ENCODE data around the gene TMEM134. TPM values are rescaled to one million over a fixed set of nuclear protein-coding genes. Genes with fewer than 3 reads are reported as not detected.

The TMEM134 gene
- total and polyA plus RNA-seq, 9 of the 15 experiments (the other 6 are each of a cell fraction or from before 2014, with no cell fraction given): 0.63 to 48.4 (median 10.7) TPM

- TF ChIP-seq, protein P1, sequence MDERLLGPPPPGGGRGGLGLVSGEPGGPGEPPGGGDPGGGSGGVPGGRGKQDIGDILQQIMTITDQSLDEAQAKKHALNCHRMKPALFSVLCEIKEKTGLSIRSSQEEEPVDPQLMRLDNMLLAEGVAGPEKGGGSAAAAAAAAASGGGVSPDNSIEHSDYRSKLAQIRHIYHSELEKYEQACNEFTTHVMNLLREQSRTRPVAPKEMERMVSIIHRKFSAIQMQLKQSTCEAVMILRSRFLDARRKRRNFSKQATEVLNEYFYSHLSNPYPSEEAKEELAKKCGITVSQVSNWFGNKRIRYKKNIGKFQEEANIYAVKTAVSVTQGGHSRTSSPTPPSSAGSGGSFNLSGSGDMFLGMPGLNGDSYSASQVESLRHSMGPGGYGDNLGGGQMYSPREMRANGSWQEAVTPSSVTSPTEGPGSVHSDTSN (CRISPR knock-in tag; IDR thresholded peaks at IDR 0.05; ENCODE audit: low read depth): no peak
- TF ChIP-seq, protein P1 (tag; conservative IDR thresholded peaks at IDR 0.05; ENCODE audit: low read depth): no peak
- TF ChIP-seq, protein P2, sequence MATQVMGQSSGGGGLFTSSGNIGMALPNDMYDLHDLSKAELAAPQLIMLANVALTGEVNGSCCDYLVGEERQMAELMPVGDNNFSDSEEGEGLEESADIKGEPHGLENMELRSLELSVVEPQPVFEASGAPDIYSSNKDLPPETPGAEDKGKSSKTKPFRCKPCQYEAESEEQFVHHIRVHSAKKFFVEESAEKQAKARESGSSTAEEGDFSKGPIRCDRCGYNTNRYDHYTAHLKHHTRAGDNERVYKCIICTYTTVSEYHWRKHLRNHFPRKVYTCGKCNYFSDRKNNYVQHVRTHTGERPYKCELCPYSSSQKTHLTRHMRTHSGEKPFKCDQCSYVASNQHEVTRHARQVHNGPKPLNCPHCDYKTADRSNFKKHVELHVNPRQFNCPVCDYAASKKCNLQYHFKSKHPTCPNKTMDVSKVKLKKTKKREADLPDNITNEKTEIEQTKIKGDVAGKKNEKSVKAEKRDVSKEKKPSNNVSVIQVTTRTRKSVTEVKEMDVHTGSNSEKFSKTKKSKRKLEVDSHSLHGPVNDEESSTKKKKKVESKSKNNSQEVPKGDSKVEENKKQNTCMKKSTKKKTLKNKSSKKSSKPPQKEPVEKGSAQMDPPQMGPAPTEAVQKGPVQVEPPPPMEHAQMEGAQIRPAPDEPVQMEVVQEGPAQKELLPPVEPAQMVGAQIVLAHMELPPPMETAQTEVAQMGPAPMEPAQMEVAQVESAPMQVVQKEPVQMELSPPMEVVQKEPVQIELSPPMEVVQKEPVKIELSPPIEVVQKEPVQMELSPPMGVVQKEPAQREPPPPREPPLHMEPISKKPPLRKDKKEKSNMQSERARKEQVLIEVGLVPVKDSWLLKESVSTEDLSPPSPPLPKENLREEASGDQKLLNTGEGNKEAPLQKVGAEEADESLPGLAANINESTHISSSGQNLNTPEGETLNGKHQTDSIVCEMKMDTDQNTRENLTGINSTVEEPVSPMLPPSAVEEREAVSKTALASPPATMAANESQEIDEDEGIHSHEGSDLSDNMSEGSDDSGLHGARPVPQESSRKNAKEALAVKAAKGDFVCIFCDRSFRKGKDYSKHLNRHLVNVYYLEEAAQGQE (IDR thresholded peaks at IDR 0.05; ENCODE audit: borderline replicate concordance): no peak
- TF ChIP-seq, protein P2 (CRISPR knock-in tag; IDR thresholded peaks at IDR 0.05; ENCODE audit: low read depth): no peak
- no peak for TF ChIP-seq FOXJ2 (tag; IDR thresholded peaks at IDR 0.05)
- no peak for TF ChIP-seq ILF3 (IDR thresholded peaks at IDR 0.05; ENCODE audit: borderline replicate concordance)
- no peak for TF ChIP-seq ZNF140 (CRISPR knock-in tag; IDR thresholded peaks at IDR 0.05)
- no peak for TF ChIP-seq ZNF695 (CRISPR knock-in tag; IDR thresholded peaks at IDR 0.05)
- TF ChIP-seq ZFP36 (IDR thresholded peaks at IDR 0.05; ENCODE audit: low read depth, low read length, partially characterized antibody): peak; percentile 61
- no peak for TF ChIP-seq ELF1 (tag; IDR thresholded peaks at IDR 0.05)
- TF ChIP-seq ZNF398 (CRISPR knock-in tag; IDR thresholded peaks at IDR 0.05): no peak
- TF ChIP-seq SRSF9 (IDR thresholded peaks at IDR 0.05; ENCODE audit: borderline replicate concordance, low read depth, low read length): no peak
- TF ChIP-seq MAZ (CRISPR knock-in tag; conservative IDR thresholded peaks at IDR 0.05 in 1 of 2, IDR thresholded peaks at IDR 0.05 in 1 of 2): peak; percentile 68 to 78; a peak in 2 of 4 replicates
- TF ChIP-seq HEY1 (CRISPR knock-in tag; IDR thresholded peaks at IDR 0.05; ENCODE audit: borderline replicate concordance): no peak
Measured at GRCh38 chr11:67420646-67421429, 48.2 kb downstream of the TMEM134 start (continued).

Data from K562 (cell line).